Measurements from ENCODE around the gene INTU. TPM values are rescaled to one million over a fixed set of nuclear protein-coding genes. Genes with fewer than 3 reads are reported as not detected.
A peak's percentile ranks its signal among the peaks of the same experiment; 100 is the strongest.
"Not testable (repeated sequence)": the region's sequence is repeated elsewhere in the genome, so short reads cannot be mapped to it uniquely, and the experiment has no call there.

The INTU gene
- total RNA-seq (10 to 100 TPM in 1 of 2 donors, 1 to 10 TPM in 1; 8.2 to 37.0 TPM), polyA plus RNA-seq (1 to 10 TPM; 2.5 to 5.0 TPM)
- long read RNA-seq, donor 1, result 0 reads
- long read RNA-seq, donor 2, partial matches to known transcripts, result 7 of 7 reads
- long read RNA-seq, donor 2, other reads (novel, unspliced or antisense), result 0 of 7 reads
- long read RNA-seq, donor 3, result 0 reads
- long read RNA-seq, donor 4, partial matches to known transcripts, result 7 of 7 reads
- long read RNA-seq, donor 4, other reads (novel, unspliced or antisense), result 0 of 7 reads
- long read RNA-seq, donor 5, full-length matches to known transcripts, result 1 of 8 reads
- long read RNA-seq, donor 5, partial matches to known transcripts, result 7 of 8 reads
- long read RNA-seq, donor 5, other reads (novel, unspliced or antisense), result 0 of 8 reads

- peak within 1 kb of the TSS; percentile 48 to 84 for H3K27ac ChIP-seq (ENCODE audit: low read depth in 1 of 2, low read length in 1 of 2)
- H3K9me3 ChIP-seq (ENCODE audit: control insufficient read depth in 4 of 4, insufficient read depth in 3 of 4, low read length in 3 of 4), result no peaks in the 10 kb centered on the region
- H3K27me3 ChIP-seq (ENCODE audit: control insufficient read depth in 3 of 3, insufficient read depth in 3 of 3, low read length in 2 of 3), result no peaks in the 10 kb centered on the region
- peak within 1 kb of the TSS; percentile 69 for H3K4me3 ChIP-seq
- DNase-seq (peak; percentile 97 to 98 (median 98)), ATAC-seq (ENCODE audit: insufficient read depth, low FRiP score) (peak; percentile 99)
- peak within 1 kb of the TSS; percentile 90 to 94 for H3K9ac ChIP-seq (ENCODE audit: insufficient read depth in 1 of 2, low read length in 2 of 2)
- peaks cover 0 to 6% (median 2%) of the 10 kb centered on the region in 5 donors for H3K4me1 ChIP-seq (ENCODE audit: control insufficient read depth in 5 of 5, insufficient read depth in 5 of 5, low read length in 5 of 5)
- no peak for TF ChIP-seq CTCF (IDR thresholded peaks at IDR 0.05; ENCODE audit: control extremely low read depth, extremely low read depth)
- H3K36me3 ChIP-seq (ENCODE audit: control insufficient read depth in 4 of 4, insufficient read depth in 4 of 4, low read length in 4 of 4), result no peaks in the 10 kb centered on the region
- 0 to 5% methylated on average over 38 of the region's 38 CpGs for WGBS, 2 donors
These were observed at the start of gene INTU for GRCh38 chr4:127632420-127633403. INTU (plus strand) TSS chr4:127632957; CDS start chr4:127633035, 78 bp downstream.

- DNase-seq; ATAC-seq (ENCODE audit: insufficient read depth, low FRiP score); H3K36me3 ChIP-seq (ENCODE audit: control insufficient read depth in 4 of 4, insufficient read depth in 4 of 4, low read length in 4 of 4); H3K27ac ChIP-seq (ENCODE audit: low read depth in 1 of 2, low read length in 1 of 2); H3K4me3 ChIP-seq; H3K9me3 ChIP-seq (ENCODE audit: control insufficient read depth in 4 of 4, insufficient read depth in 3 of 4, low read length in 3 of 4); H3K4me1 ChIP-seq (ENCODE audit: control insufficient read depth in 5 of 5, insufficient read depth in 5 of 5, low read length in 5 of 5); H3K27me3 ChIP-seq (ENCODE audit: control insufficient read depth in 3 of 3, insufficient read depth in 3 of 3, low read length in 2 of 3); H3K9ac ChIP-seq (ENCODE audit: insufficient read depth in 1 of 2, low read length in 2 of 2): not testable (repeated sequence)
- 84% methylated on average over 4 of the region's 4 CpGs for WGBS, 2 donors
These were observed 46.3 kb upstream of the INTU start for GRCh38 chr4:127586496-127586895.

GRCh38 chr4:127586922-127587571 is 45.7 kb upstream of the INTU start:
- Histone ChIP-seq H3K36me3 (ENCODE audit: control insufficient read depth in 4 of 4, insufficient read depth in 4 of 4, low read length in 4 of 4) (no peaks in the 10 kb centered on the region), H3K9ac (ENCODE audit: insufficient read depth in 1 of 2, low read length in 2 of 2) (no peak overlapping the region), H3K4me1 (ENCODE audit: control insufficient read depth in 5 of 5, insufficient read depth in 5 of 5, low read length in 5 of 5) (no peaks in the 10 kb centered on the region), H3K9me3 (ENCODE audit: control insufficient read depth in 4 of 4, insufficient read depth in 3 of 4, low read length in 3 of 4) (no peaks in the 10 kb centered on the region), H3K4me3 (no peak overlapping the region), H3K27ac (ENCODE audit: low read depth in 1 of 2, low read length in 1 of 2) (no peak overlapping the region), H3K27me3 (ENCODE audit: control insufficient read depth in 3 of 3, insufficient read depth in 3 of 3, low read length in 2 of 3) (no peaks in the 10 kb centered on the region)
- 3 to 17% methylated on average over 1 of the region's 1 CpG for WGBS, 2 donors
- ATAC-seq (ENCODE audit: insufficient read depth, low FRiP score) (no peak), DNase-seq (peak in 2 of 3 donors; percentile 20)
- TF ChIP-seq CTCF (IDR thresholded peaks at IDR 0.05; ENCODE audit: control extremely low read depth, extremely low read depth), result peak; percentile 7

DNA sequence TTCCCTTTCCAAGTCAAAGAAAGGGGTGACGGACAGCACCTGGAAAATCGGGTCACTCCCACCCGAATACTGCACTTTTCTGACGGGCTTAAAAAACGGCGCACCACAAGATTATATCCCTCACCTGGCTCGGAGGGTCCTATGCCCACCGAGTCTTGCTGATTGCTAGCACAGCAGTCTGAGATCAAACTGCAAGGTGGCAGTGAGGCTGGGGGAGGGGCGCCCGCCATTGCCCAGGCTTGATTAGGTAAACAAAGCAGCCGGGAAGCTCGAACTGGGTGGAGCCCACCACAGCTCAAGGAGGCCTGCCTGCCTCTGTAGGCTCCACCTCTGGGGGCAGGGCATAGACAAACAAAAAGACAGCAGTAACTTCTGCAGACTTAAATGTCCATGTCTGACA is 43.6 kb upstream of the INTU start:
- not testable (repeated sequence) for H3K27ac ChIP-seq (ENCODE audit: low read depth in 1 of 2, low read length in 1 of 2)

More for the DNA sequence above, 43.6 kb upstream of the INTU start:
- H3K9ac ChIP-seq (ENCODE audit: insufficient read depth in 1 of 2, low read length in 2 of 2); H3K4me3 ChIP-seq; H3K9me3 ChIP-seq (ENCODE audit: control insufficient read depth in 4 of 4, insufficient read depth in 3 of 4, low read length in 3 of 4); H3K36me3 ChIP-seq (ENCODE audit: control insufficient read depth in 4 of 4, insufficient read depth in 4 of 4, low read length in 4 of 4); ATAC-seq (ENCODE audit: insufficient read depth, low FRiP score); DNase-seq; H3K4me1 ChIP-seq (ENCODE audit: control insufficient read depth in 5 of 5, insufficient read depth in 5 of 5, low read length in 5 of 5); H3K27me3 ChIP-seq (ENCODE audit: control insufficient read depth in 3 of 3, insufficient read depth in 3 of 3, low read length in 2 of 3): not testable (repeated sequence)
- 89% methylated on average over 10 of the region's 12 CpGs for WGBS, 2 donors

Data from lung (tissue), 16 donors.